AG09319 (cell line): Measurements from ENCODE around the gene CACFD1.

Experiments
- DNase-seq: peaks from one replicate; pipeline ENCODE4 v3.0.0-alpha.2; 2010; ENCODE audit warnings: low read depth; ENCODE audit errors: extremely low read depth
- CTCF ChIP-seq: IDR thresholded peaks from 2 replicates; pipeline ENCODE4 v1.5.1; 2011; ENCODE audit warnings: low read depth, mild to moderate bottlenecking, inconsistent platforms, low read length, moderate library complexity

Gene CACFD1

GRCh38 chr9:133512253-133513213, 52.8 kb downstream of the CACFD1 start:
- no peak for TF ChIP-seq CTCF
- no peak for DNase-seq

GRCh38 chr9:133513214-133514100, 53.7 kb downstream of the CACFD1 start:
- DNase-seq = no peak
- no peak for TF ChIP-seq CTCF

- TF ChIP-seq CTCF = no peak
- no peak for DNase-seq
Measured at GRCh38 chr9:133514460-133515239, 54.9 kb downstream of the CACFD1 start.

DNA sequence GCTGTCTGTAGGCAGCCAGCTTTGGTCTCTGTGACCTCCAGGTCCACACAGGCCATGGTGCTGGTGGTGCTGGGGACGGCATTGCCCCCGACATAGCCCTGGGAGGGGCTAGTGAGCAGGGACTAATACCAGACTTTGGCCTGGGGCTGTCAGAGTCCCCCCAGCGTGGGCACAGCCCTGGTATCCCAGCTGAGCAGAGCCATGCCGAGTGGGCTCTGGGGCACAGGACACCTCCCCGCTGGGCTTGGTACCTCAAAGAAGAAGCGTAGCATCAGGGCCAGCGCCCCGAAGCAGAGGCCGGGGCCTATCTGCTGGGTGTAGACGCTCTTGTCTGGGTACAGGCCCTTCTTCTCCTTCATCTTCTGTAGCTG, 55.4 kb downstream of the CACFD1 start:
- no peak for TF ChIP-seq CTCF
- DNase-seq = no peak

- TF ChIP-seq CTCF = no peak
- no peak for DNase-seq
Measured at GRCh38 chr9:133515615-133516255, 56.0 kb downstream of the CACFD1 start.

- DNase-seq = no peak
- TF ChIP-seq CTCF = no peak
Measured at GRCh38 chr9:133516256-133516960, 56.6 kb downstream of the CACFD1 start.
